Nucleus accumbens (tissue), 56 donors: ENCODE results near the gene SLC45A2.
"Not testable (repeated sequence)": the region's sequence is repeated elsewhere in the genome, so short reads cannot be mapped to it uniquely, and the experiment has no call there.

ENCODE experiments used
- DNase-seq, 56 donors: peaks; one replicate each; lab custom pipeline; 2025; lab: John Stamatoyannopoulos, UW

The SLC45A2 gene

GRCh38 chr5:33931136-33931535 is 53.4 kb downstream of the SLC45A2 start:
- no peak for DNase-seq

- no peak for DNase-seq
Observed at GRCh38 chr5:33929925-33930690, 54.4 kb downstream of the SLC45A2 start.

- DNase-seq = no peak
Observed at GRCh38 chr5:33928283-33928682, 56.2 kb downstream of the SLC45A2 start.

- DNase-seq = no peak
Observed at GRCh38 chr5:33927685-33928084, 56.8 kb downstream of the SLC45A2 start.

- no peak for DNase-seq
Observed at GRCh38 chr5:33925278-33925677, 59.2 kb downstream of the SLC45A2 start.

DNA sequence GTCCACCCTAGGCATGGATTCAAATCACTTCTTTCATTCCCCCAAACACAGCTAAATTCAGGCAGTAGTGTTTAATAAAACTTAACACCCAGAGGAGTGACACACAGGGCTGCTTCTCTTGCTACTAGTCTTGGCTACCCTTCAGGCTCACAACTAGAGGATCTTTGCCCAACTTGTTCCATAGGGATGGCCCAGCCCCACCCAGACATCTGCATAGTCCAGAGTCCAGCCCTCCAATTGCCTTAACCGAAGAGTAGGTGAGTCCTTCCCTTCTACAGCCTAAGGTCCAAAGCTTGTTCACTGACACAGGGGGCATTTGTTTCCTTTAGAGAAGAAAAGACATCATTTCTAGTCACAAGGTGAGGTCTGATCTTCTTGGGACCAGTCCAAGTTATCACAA is 63.5 kb downstream of the SLC45A2 start:
- DNase-seq = no peak

DNA sequence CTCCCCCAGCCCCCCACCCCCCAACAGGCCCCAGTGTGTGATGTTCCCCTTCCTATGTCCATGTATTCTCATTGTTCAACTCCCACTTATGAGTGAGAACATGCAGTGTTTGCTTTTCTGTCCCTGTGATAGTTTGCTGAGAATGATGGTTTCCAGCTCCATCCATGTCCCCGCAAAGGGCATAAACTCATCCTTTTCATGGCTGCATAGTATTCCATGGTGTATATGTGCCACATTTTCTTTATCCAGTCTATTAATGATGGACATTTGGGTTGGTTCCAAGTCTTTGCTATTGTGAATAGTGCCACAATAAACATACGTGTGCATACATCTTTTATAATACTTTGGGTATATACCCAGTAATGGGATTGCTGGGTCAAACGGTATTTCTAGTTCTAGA is 69.6 kb downstream of the SLC45A2 start:
- DNase-seq = not testable (repeated sequence)

GRCh38 chr5:33906248-33906647 is 78.2 kb downstream of the SLC45A2 start:
- not testable (repeated sequence) for DNase-seq

GRCh38 chr5:33905381-33905780 is 79.1 kb downstream of the SLC45A2 start:
- DNase-seq = no peak

DNA sequence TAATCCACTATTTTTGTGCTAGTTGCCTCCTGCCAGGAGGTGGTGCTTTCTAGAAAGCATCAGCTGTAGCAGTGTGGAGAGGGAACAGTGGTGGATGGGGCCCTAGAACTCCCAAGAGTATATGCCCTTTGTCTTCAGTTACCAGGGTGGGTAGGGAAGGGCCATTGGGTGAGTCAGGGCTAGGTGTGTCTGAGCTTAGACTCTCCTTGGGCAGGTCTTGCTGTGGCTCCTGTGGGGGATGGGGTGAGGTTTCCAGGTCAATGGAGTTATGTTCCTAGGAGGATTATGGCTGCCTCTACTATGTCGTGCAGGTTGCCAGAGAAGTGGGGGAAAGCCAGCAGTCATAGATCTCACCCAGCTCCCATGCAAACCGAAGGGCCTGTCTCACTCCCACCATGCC is 81.4 kb downstream of the SLC45A2 start:
- DNase-seq = no peak

DNA sequence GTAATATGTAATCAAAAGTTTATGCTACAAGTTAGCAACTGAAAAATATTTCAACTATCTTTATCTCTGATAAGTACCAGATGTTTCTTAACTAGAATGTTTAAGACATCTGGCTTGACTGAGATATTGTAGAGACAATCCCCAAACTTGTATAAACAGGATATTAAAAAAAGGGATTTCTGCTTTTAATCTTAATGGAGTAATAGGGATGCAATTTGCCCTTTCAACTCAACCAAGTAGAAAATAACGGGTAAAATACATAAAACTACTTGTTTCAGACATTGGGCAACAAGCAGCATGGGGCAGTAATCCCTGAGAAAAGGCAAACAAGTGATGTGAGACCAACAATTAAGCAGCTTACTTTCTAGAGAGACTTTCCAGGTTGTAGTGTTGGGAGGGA is 83.3 kb downstream of the SLC45A2 start:
- DNase-seq = no peak
